PC-9 (cell line): Measurements from ENCODE around the gene AGAP1. TPM values are rescaled to one million over a fixed set of nuclear protein-coding genes. Genes with fewer than 3 reads are reported as not detected.

ENCODE experiments used
- BruUV-seq: library from RNA; stranded (reverse); fragments of 400-500 nt; replicated peaks from 2 replicates; lab custom pipeline; 2021; lab: Mats Ljungman, UMichigan
- CTCF ChIA-PET: fragments of 300-600 bp; sonication (Branson Sonifier 250); formaldehyde crosslinking; loops from one replicate; lab custom pipeline; 2022; ENCODE audit warnings: antibody characterized with exemption; lab: Charles Lee
- POLR2A ChIA-PET: fragments of 300-600 bp; sonication (Branson Sonifier 250); formaldehyde crosslinking; loops from one replicate; lab custom pipeline; 2022; ENCODE audit warnings: antibody characterized with exemption; ENCODE audit not compliant: unreplicated experiment; lab: Charles Lee
- DNase-seq, 2 experiments: peaks; one replicate each; pipeline versions ENCODE4 v3.0.0 to v3.0.0-alpha.2; 2015 to 2022; ENCODE audit warnings: mixed read lengths in 1 of 2
- H2AFZ ChIP-seq: fragments of 200-600 bp; sonication (generic); 2 replicates; pipeline ENCODE4 v1.8.1; 2017; ENCODE audit warnings: antibody characterized with exemption
- H3F3A ChIP-seq: fragments of 200-600 bp; sonication (generic); 2 replicates; pipeline ENCODE4 v1.8.1; 2017; ENCODE audit warnings: antibody characterized with exemption, mild to moderate bottlenecking, low read depth; ENCODE audit not compliant: insufficient read depth
- H3K27ac ChIP-seq: fragments of 200-600 bp; sonication (generic); 2 replicates; pipeline ENCODE4 v1.6.1; 2016; ENCODE audit warnings: mixed run types
- H3K27me3 ChIP-seq: fragments of 200-600 bp; sonication (generic); 2 replicates; pipeline ENCODE4 v1.6.1; 2016; ENCODE audit warnings: low read depth, mixed run types; ENCODE audit not compliant: insufficient read depth
- H3K36me3 ChIP-seq: fragments of 200-600 bp; sonication (generic); 2 replicates; pipeline ENCODE4 v1.6.1; 2016; ENCODE audit warnings: low read depth, mixed run types
- H3K4me1 ChIP-seq: fragments of 200-600 bp; sonication (generic); replicated peaks from 2 replicates; pipeline ENCODE4 v1.6.1; 2016; ENCODE audit warnings: mixed run types; ENCODE audit not compliant: insufficient read depth
- H3K4me2 ChIP-seq: fragments of 200-600 bp; sonication (generic); 2 replicates; pipeline ENCODE4 v1.6.1; 2017; ENCODE audit warnings: mixed run types
- H3K4me3 ChIP-seq: fragments of 200-600 bp; sonication (generic); 2 replicates; pipeline ENCODE4 v1.6.1; 2016; ENCODE audit warnings: mixed run types
- H3K79me2 ChIP-seq: fragments of 200-600 bp; sonication (generic); 2 replicates; pipeline ENCODE4 v1.6.1; 2017; ENCODE audit warnings: low read depth, mixed run types
- H3K9me2 ChIP-seq: fragments of 200-600 bp; sonication (generic); 2 replicates; pipeline ENCODE4 v1.8.1; 2017; ENCODE audit warnings: mild to moderate bottlenecking; ENCODE audit not compliant: insufficient read depth
- H3K9me3 ChIP-seq: fragments of 200-600 bp; sonication (generic); 2 replicates; pipeline ENCODE4 v1.8.1; 2016; ENCODE audit warnings: low read depth; ENCODE audit not compliant: insufficient read depth
- H4K20me1 ChIP-seq: fragments of 200-600 bp; sonication (generic); 2 replicates; pipeline ENCODE4 v1.8.1; 2017; ENCODE audit not compliant: insufficient read depth
- EZH2 ChIP-seq: fragments of 200-600 bp; sonication (generic); IDR thresholded peaks from 2 replicates; pipeline ENCODE4 v1.8.0; 2017; ENCODE audit warnings: antibody characterized with exemption, low read depth
- intact Hi-C: fragments of 100-400 bp; cut with micrococcal nuclease; formaldehyde crosslinking; loops from one replicate; pipeline ENCODE4 v1.10.0; 2022; ENCODE audit not compliant: unreplicated experiment
- total RNA-seq: library from RNA; stranded (reverse); gene quantifications from 2 replicates; pipeline ENCODE4 v1.2.3, GENCODE V29; 2021
- TF ChIP-seq, protein P1 (sequence below): fragments of 200-600 bp; sonication (generic); conservative IDR thresholded peaks from 2 replicates; pipeline ENCODE4 v1.6.1; 2017; ENCODE audit warnings: mixed run types, antibody characterized with exemption, mild to moderate bottlenecking, moderate library complexity

The AGAP1 gene
- total RNA-seq, 1 experiment from 2014 or later = 91.4 TPM

DNA sequence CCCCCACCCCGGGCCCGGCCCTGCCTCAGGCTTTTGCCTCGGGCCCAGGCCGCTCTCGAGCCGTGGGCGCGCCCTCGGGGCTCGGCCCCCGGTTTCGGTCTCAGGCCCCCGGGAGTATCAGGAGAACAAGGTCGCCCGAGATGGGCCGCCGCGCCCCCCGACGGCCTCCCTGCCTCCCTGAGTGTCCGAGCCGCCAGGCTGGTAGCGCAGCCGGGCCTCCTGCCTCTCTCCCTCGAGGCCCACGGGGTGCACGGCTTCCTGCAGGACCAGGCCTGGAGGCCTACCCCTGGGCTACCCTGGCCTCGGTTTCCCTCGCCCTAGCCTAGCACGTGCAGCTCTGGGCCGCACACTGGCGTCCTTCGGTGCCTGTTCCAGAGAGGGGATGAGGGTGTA, 665.9 kb downstream of the AGAP1 start:
- no peaks in the 10 kb centered on the region; the same call in 1 of the 2 replicates for H4K20me1 ChIP-seq
- DNase-seq = no peak
- no TSS peak for BruUV-seq
- H3K79me2 ChIP-seq = no peaks in the 10 kb centered on the region
- TF ChIP-seq, protein P1, sequence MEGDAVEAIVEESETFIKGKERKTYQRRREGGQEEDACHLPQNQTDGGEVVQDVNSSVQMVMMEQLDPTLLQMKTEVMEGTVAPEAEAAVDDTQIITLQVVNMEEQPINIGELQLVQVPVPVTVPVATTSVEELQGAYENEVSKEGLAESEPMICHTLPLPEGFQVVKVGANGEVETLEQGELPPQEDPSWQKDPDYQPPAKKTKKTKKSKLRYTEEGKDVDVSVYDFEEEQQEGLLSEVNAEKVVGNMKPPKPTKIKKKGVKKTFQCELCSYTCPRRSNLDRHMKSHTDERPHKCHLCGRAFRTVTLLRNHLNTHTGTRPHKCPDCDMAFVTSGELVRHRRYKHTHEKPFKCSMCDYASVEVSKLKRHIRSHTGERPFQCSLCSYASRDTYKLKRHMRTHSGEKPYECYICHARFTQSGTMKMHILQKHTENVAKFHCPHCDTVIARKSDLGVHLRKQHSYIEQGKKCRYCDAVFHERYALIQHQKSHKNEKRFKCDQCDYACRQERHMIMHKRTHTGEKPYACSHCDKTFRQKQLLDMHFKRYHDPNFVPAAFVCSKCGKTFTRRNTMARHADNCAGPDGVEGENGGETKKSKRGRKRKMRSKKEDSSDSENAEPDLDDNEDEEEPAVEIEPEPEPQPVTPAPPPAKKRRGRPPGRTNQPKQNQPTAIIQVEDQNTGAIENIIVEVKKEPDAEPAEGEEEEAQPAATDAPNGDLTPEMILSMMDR = no peak
- no peak for TF ChIP-seq EZH2
- no peaks in the 10 kb centered on the region for H3K27me3 ChIP-seq
- no peaks in the 10 kb centered on the region for H3K9me3 ChIP-seq
- no peaks in the 10 kb centered on the region for H3K36me3 ChIP-seq
- intact Hi-C loops = no loop called here
- H2AFZ ChIP-seq = no peak overlapping the region
- no peak overlapping the region for H3K4me3 ChIP-seq
- H3K4me2 ChIP-seq = no peak overlapping the region
- no peaks in the 10 kb centered on the region for H3K9me2 ChIP-seq
- no peak overlapping the region for H3K27ac ChIP-seq
- H3F3A ChIP-seq = no peaks in the 10 kb centered on the region
- no peaks in the 10 kb centered on the region for H3K4me1 ChIP-seq
- CTCF ChIA-PET = no interaction called here
- POLR2A ChIA-PET = no interaction called here

DNA sequence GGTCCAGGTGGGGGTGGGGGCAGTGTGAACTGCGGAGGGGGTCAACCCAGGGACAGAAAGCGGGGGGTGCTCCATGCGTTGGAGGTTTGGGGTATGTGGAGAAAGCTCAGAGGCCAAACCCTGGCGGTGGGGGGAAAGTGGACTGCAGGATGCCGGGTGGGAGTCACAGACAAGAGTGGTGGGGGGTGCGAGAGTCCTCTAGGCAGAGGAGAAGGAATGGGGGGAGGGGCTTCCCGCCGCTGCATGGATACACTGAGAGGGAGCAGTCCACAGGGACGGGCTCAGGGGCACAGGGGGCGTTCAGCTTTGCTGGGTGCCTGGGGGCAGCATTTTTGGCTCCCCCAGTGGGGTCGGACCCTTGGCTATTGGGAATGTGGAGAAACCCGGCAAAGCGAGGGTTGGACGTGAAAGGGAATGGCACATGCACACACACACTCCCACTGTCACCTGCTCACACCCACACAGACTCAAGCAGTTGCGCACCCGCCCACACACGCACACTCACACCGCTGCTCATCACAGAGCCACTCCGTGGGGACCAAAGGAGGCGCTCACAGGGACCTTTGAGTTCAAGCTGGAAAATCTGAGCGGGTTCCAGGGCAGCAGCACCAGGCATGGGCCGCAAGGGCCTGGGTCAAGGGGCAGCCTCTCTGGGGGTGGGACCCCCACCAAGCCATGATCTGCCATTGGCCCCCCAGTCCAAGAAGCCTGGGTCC, 666.7 kb downstream of the AGAP1 start:
- no peaks in the 10 kb centered on the region for H3K9me3 ChIP-seq
- no peaks in the 10 kb centered on the region for H3K4me1 ChIP-seq
- no peak for DNase-seq
- H3F3A ChIP-seq = peaks cover 3% of the 10 kb centered on the region; the same call in 1 of the 2 replicates
- H4K20me1 ChIP-seq = no peaks in the 10 kb centered on the region; the same call in 1 of the 2 replicates
- no peak overlapping the region for H3K4me3 ChIP-seq
- CTCF ChIA-PET = no interaction called here
- no TSS peak for BruUV-seq
- H2AFZ ChIP-seq = no peak overlapping the region
- H3K79me2 ChIP-seq = no peaks in the 10 kb centered on the region
- no peaks in the 10 kb centered on the region for H3K27me3 ChIP-seq
- POLR2A ChIA-PET = no interaction called here
- no peak overlapping the region for H3K4me2 ChIP-seq
- no peaks in the 10 kb centered on the region for H3K36me3 ChIP-seq
- TF ChIP-seq, protein P1 = no peak
- no peak for TF ChIP-seq EZH2
- no peaks in the 10 kb centered on the region for H3K9me2 ChIP-seq
- H3K27ac ChIP-seq = no peak overlapping the region
- intact Hi-C loops = no loop called here

DNA sequence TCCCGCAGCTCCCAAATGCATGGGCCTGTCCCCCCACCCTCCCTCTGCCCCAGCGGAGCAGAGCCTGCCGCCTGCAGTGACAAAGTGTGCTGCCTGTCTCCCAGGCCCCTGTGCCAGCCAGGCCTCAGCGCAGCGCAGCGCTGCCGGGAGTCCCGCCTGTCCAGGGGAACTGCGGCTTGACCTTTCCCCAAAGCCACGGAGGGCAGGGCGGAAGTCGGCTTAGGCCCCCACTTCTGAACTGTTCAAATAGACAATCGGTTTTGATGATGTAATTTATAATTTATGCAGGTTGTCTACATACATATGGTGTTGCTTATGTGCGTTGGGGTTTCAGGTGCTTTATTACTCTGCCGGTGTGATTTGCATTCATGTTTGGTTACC, 667.2 kb downstream of the AGAP1 start:
- H3K79me2 ChIP-seq = no peaks in the 10 kb centered on the region
- no peaks in the 10 kb centered on the region for H3K27me3 ChIP-seq
- no peaks in the 10 kb centered on the region; the same call in 1 of the 2 replicates for H4K20me1 ChIP-seq
- no peaks in the 10 kb centered on the region for H3K4me1 ChIP-seq
- intact Hi-C loops = no loop called here
- peaks cover 4% of the 10 kb centered on the region; the same call in 1 of the 2 replicates for H3F3A ChIP-seq
- no peak overlapping the region for H3K27ac ChIP-seq
- no peak overlapping the region for H3K4me3 ChIP-seq
- DNase-seq = no peak
- H3K36me3 ChIP-seq = no peaks in the 10 kb centered on the region
- H2AFZ ChIP-seq = no peak overlapping the region
- CTCF ChIA-PET = no interaction called here
- POLR2A ChIA-PET = no interaction called here
- H3K4me2 ChIP-seq = no peak overlapping the region
- no peaks in the 10 kb centered on the region for H3K9me2 ChIP-seq
- BruUV-seq = no TSS peak
- TF ChIP-seq, protein P1 = no peak
- no peak for TF ChIP-seq EZH2
- no peaks in the 10 kb centered on the region for H3K9me3 ChIP-seq
